ENCODE measurements around the gene TBL1X. TPM values are rescaled to one million over a fixed set of nuclear protein-coding genes. Genes with fewer than 3 reads are reported as not detected.

Gene TBL1X
- total and polyA plus RNA-seq, 8 donors = 2.4 to 16.6 (median 9.3) TPM

- H3K9me3 ChIP-seq = no peaks in the 10 kb centered on the region
- ATAC-seq = peak in 1 of 4 donors; percentile 50
- no peak for FAIRE-seq
- no peak for TF ChIP-seq CTCF (IDR thresholded peaks at IDR 0.05)
- H3K36me3 ChIP-seq = no peaks in the 10 kb centered on the region
- H3K27ac ChIP-seq = no peak overlapping the region
- DNase-seq = no peak
- WGBS, 2 donors = 10 to 22% methylated on average over 5 of the region's 5 CpGs
- no peak overlapping the region for H3K4me3 ChIP-seq
- no peaks in the 10 kb centered on the region for H3K4me1 ChIP-seq
- intact Hi-C loops (cut with DNase I) = no loop called here
- H3K27me3 ChIP-seq = no peaks in the 10 kb centered on the region
These were observed 146.0 kb downstream of the TBL1X start for GRCh38 chrX:9610771-9611392.

GRCh38 chrX:9611436-9612145 lies 146.7 kb downstream of the TBL1X start:
- no peaks in the 10 kb centered on the region for H3K36me3 ChIP-seq
- intact Hi-C loops (cut with DNase I) = no loop called here
- no peak overlapping the region for H3K27ac ChIP-seq
- peaks cover 0 to 3% (median 0%) of the 10 kb centered on the region in 4 donors for H3K27me3 ChIP-seq
- H3K4me1 ChIP-seq = no peaks in the 10 kb centered on the region
- FAIRE-seq (no peak), ATAC-seq (no peak), DNase-seq (no peak)
- WGBS, 2 donors = 69 to 81% methylated on average over 16 of the region's 16 CpGs
- no peaks in the 10 kb centered on the region for H3K9me3 ChIP-seq
- TF ChIP-seq CTCF (IDR thresholded peaks at IDR 0.05) = no peak
- no peak overlapping the region for H3K4me3 ChIP-seq

- Histone ChIP-seq H3K27me3 (peaks cover 0 to 3% (median 0%) of the 10 kb centered on the region in 4 donors), H3K36me3 (no peaks in the 10 kb centered on the region), H3K9me3 (no peaks in the 10 kb centered on the region), H3K4me1 (no peaks in the 10 kb centered on the region), H3K4me3 (no peak overlapping the region), H3K27ac (no peak overlapping the region)
- intact Hi-C loops (cut with DNase I) = no loop called here
- no peak for TF ChIP-seq CTCF (IDR thresholded peaks at IDR 0.05)
- FAIRE-seq = no peak
- WGBS, 2 donors = 85 to 97% methylated on average over 4 of the region's 4 CpGs
- no peak for DNase-seq
- no peak for ATAC-seq
These were observed 147.3 kb downstream of the TBL1X start for GRCh38 chrX:9612146-9612505.

- Histone ChIP-seq H3K36me3 (no peaks in the 10 kb centered on the region), H3K27ac (no peak overlapping the region), H3K4me3 (no peak overlapping the region), H3K9me3 (no peaks in the 10 kb centered on the region), H3K4me1 (no peaks in the 10 kb centered on the region), H3K27me3 (peaks cover 0 to 3% (median 0%) of the 10 kb centered on the region in 4 donors)
- DNase-seq = no peak
- no peak for ATAC-seq
- no peak for TF ChIP-seq CTCF (IDR thresholded peaks at IDR 0.05)
- no peak for FAIRE-seq
- 83% methylated on average over 1 of the region's 1 CpG for WGBS, 2 donors
- intact Hi-C loops (cut with DNase I) = no loop called here
These were observed 149.2 kb downstream of the TBL1X start for GRCh38 chrX:9614016-9614415.

- DNase-seq = no peak
- no peaks in the 10 kb centered on the region for H3K36me3 ChIP-seq
- H3K4me1 ChIP-seq = no peaks in the 10 kb centered on the region
- no peak for TF ChIP-seq CTCF (IDR thresholded peaks at IDR 0.05)
- no peak for ATAC-seq
- H3K4me3 ChIP-seq = no peak overlapping the region
- 87 to 97% methylated on average over 5 of the region's 5 CpGs for WGBS, 2 donors
- no peaks in the 10 kb centered on the region for H3K9me3 ChIP-seq
- H3K27me3 ChIP-seq = peaks cover 0 to 3% (median 0%) of the 10 kb centered on the region in 4 donors
- FAIRE-seq = no peak
- H3K27ac ChIP-seq = no peak overlapping the region
- intact Hi-C loops (cut with DNase I) = no loop called here
These were observed 154.3 kb downstream of the TBL1X start for GRCh38 chrX:9619133-9619532.

Data from pancreas (tissue), 10 donors.